GM21576 (cell line): Measurements from ENCODE around the gene CLIC4.
"Not testable (repeated sequence)": the region's sequence is repeated elsewhere in the genome, so short reads cannot be mapped to it uniquely, and the experiment has no call there.

Experiments used
- ATAC-seq: cut with Tn5 transposase; IDR thresholded peaks from one replicate; pipeline ENCODE4 v1.9.1; 2021; ENCODE audit warnings: mild to moderate bottlenecking, moderate library complexity; ENCODE audit not compliant: unreplicated experiment

CLIC4 gene

GRCh38 chr1:24803220-24803619, 58.0 kb downstream of the CLIC4 start:
- no peak for ATAC-seq

GRCh38 chr1:24803987-24804530, 58.8 kb downstream of the CLIC4 start:
- ATAC-seq, result no peak

GRCh38 chr1:24805534-24806301, 60.5 kb downstream of the CLIC4 start:
- no peak for ATAC-seq

- no peak for ATAC-seq
Measured at GRCh38 chr1:24806588-24806987, 61.3 kb downstream of the CLIC4 start.

GRCh38 chr1:24811494-24811893, 66.2 kb downstream of the CLIC4 start:
- ATAC-seq, result not testable (repeated sequence)

GRCh38 chr1:24820221-24820620, 75.0 kb downstream of the CLIC4 start:
- not testable (repeated sequence) for ATAC-seq

- ATAC-seq, result no peak
Measured at GRCh38 chr1:24822887-24823286, 77.6 kb downstream of the CLIC4 start.

- not testable (repeated sequence) for ATAC-seq
Measured at GRCh38 chr1:24823486-24823885, 78.2 kb downstream of the CLIC4 start.

- no peak for ATAC-seq
Measured at GRCh38 chr1:24825174-24825573, 79.9 kb downstream of the CLIC4 start.

- ATAC-seq, result no peak
Measured at GRCh38 chr1:24826510-24826909, 81.3 kb downstream of the CLIC4 start.

- ATAC-seq, result no peak
Measured at GRCh38 chr1:24827379-24828135, 82.3 kb downstream of the CLIC4 start.

GRCh38 chr1:24828183-24828886, 83.1 kb downstream of the CLIC4 start:
- no peak for ATAC-seq

GRCh38 chr1:24828887-24829192, 83.6 kb downstream of the CLIC4 start:
- no peak for ATAC-seq

GRCh38 chr1:24830680-24831272, 85.5 kb downstream of the CLIC4 start:
- ATAC-seq, result no peak

GRCh38 chr1:24841593-24841992, 96.3 kb downstream of the CLIC4 start:
- no peak for ATAC-seq

GRCh38 chr1:24846671-24847070, 101.4 kb downstream of the CLIC4 start:
- ATAC-seq, result no peak

GRCh38 chr1:24847995-24848881, 103.0 kb downstream of the CLIC4 start:
- peak; percentile 76 for ATAC-seq

- no peak for ATAC-seq
Measured at GRCh38 chr1:24849672-24850295, 104.5 kb downstream of the CLIC4 start.

GRCh38 chr1:24850328-24850920, 105.2 kb downstream of the CLIC4 start:
- no peak for ATAC-seq
